ENCODE measurements around the gene AGPAT3.

GRCh38 chr21:43865540-43866259, 677 bp downstream of the AGPAT3 start:
- TF ChIP-seq POLR2A (IDR thresholded peaks at IDR 0.05) (no peak), CTCF (IDR thresholded peaks at IDR 0.05) (no peak)
